ENCODE data around the gene LRP10.
A peak's percentile ranks its signal among the peaks of the same experiment; 100 is the strongest.
"Not testable (repeated sequence)": the region's sequence is repeated elsewhere in the genome, so short reads cannot be mapped to it uniquely, and the experiment has no call there.

LRP10 gene

GRCh38 chr14:22871224-22872032, at the start of gene LRP10:
Gene LRP10, plus strand, starts transcription at chr14:22871740. Its CDS starts 564 bp downstream, at chr14:22872304.
- peak; percentile 83 for DNase-seq (ENCODE audit: low spot score)

- DNase-seq (ENCODE audit: low spot score), result no peak
Observed at GRCh38 chr14:22822016-22822570, 49.4 kb upstream of the LRP10 start.

GRCh38 chr14:22822571-22823098, 48.9 kb upstream of the LRP10 start:
- DNase-seq (ENCODE audit: low spot score), result peak; percentile 64

GRCh38 chr14:22824711-22825359, 46.7 kb upstream of the LRP10 start:
- no peak for DNase-seq (ENCODE audit: low spot score)

GRCh38 chr14:22829076-22829660, 42.4 kb upstream of the LRP10 start:
- DNase-seq (ENCODE audit: low spot score), result not testable (repeated sequence)

GRCh38 chr14:22829661-22830442, 41.7 kb upstream of the LRP10 start, which contains the start of gene MRPL52:
Gene MRPL52, plus strand, starts transcription at chr14:22829887. Its CDS starts 26 bp downstream, at chr14:22829913.
- DNase-seq (ENCODE audit: low spot score), result peak; percentile 92

GRCh38 chr14:22830443-22831010, 41.0 kb upstream of the LRP10 start:
- DNase-seq (ENCODE audit: low spot score), result no peak

GRCh38 chr14:22835505-22835904, 36.0 kb upstream of the LRP10 start:
- DNase-seq (ENCODE audit: low spot score), result no peak

GRCh38 chr14:22836301-22837113, 35.0 kb upstream of the LRP10 start, which contains the start of gene MMP14:
Gene MMP14, plus strand, starts transcription at chr14:22836585. Its CDS starts 233 bp downstream, at chr14:22836818.
- DNase-seq (ENCODE audit: low spot score), result no peak

GRCh38 chr14:22837114-22837749, 34.3 kb upstream of the LRP10 start:
- DNase-seq (ENCODE audit: low spot score), result no peak

GRCh38 chr14:22837750-22838538, 33.6 kb upstream of the LRP10 start:
- no peak for DNase-seq (ENCODE audit: low spot score)

- no peak for DNase-seq (ENCODE audit: low spot score)
Observed at GRCh38 chr14:22838631-22839041, 32.9 kb upstream of the LRP10 start.

GRCh38 chr14:22839159-22839779, 32.3 kb upstream of the LRP10 start:
- no peak for DNase-seq (ENCODE audit: low spot score)

- DNase-seq (ENCODE audit: low spot score), result no peak
Observed at GRCh38 chr14:22841311-22841710, 30.2 kb upstream of the LRP10 start.

GRCh38 chr14:22841769-22842168, 29.8 kb upstream of the LRP10 start:
- no peak for DNase-seq (ENCODE audit: low spot score)

- DNase-seq (ENCODE audit: low spot score), result no peak
Observed at GRCh38 chr14:22842211-22843122, 29.1 kb upstream of the LRP10 start.
